Measurements from ENCODE around the gene LAMTOR3. TPM values are rescaled to one million over a fixed set of nuclear protein-coding genes. Genes with fewer than 3 reads are reported as not detected.

Gene LAMTOR3
- total RNA-seq (10 to 100 TPM; 22.4 to 50.1 (median 34.8) TPM), polyA plus RNA-seq (10 to 100 TPM; 28.6 to 52.6 (median 43.8) TPM)
- long read RNA-seq, donor 1, full-length matches to known transcripts = 30 of 37 reads
- long read RNA-seq, donor 1, partial matches to known transcripts = 7 of 37 reads
- long read RNA-seq, donor 1, other reads (novel, unspliced or antisense) = 0 of 37 reads
- long read RNA-seq, donor 2, full-length matches to known transcripts = 23 of 23 reads
- long read RNA-seq, donor 2, partial matches to known transcripts = 0 of 23 reads
- long read RNA-seq, donor 2, other reads (novel, unspliced or antisense) = 0 of 23 reads

GRCh38 chr4:99894161-99894997 lies at the start of gene LAMTOR3:
Gene LAMTOR3, minus strand, starts transcription at chr4:99894427. Its CDS starts 464 bp downstream, at chr4:99893963.
- H3K4me1 ChIP-seq = peaks cover 11 to 57% (median 45%) of the 10 kb centered on the region in 6 donors
- H3K27me3 ChIP-seq (replicated peaks in 1 of 7) = no peaks in the 10 kb centered on the region
- intact Hi-C loops (cut with DNase I; ENCODE audit: low total_unique reads) = loop anchor here (5.0 to 10.0 kb wide), 2 partner anchors 48 to 80 kb away; partner anchors contain the start of gene DAPP1
- peak within 1 kb of the TSS; percentile 44 to 94 (median 86) for H3K27ac ChIP-seq
- 3 to 4% (median 3%) methylated on average over 28 to 40 of the region's 40 CpGs for WGBS, 5 donors
- H3K36me3 ChIP-seq = peaks cover 0 to 23% (median 3%) of the 10 kb centered on the region in 6 donors
- peak; percentile 97 for DNase-seq
- TF ChIP-seq, protein P1, sequence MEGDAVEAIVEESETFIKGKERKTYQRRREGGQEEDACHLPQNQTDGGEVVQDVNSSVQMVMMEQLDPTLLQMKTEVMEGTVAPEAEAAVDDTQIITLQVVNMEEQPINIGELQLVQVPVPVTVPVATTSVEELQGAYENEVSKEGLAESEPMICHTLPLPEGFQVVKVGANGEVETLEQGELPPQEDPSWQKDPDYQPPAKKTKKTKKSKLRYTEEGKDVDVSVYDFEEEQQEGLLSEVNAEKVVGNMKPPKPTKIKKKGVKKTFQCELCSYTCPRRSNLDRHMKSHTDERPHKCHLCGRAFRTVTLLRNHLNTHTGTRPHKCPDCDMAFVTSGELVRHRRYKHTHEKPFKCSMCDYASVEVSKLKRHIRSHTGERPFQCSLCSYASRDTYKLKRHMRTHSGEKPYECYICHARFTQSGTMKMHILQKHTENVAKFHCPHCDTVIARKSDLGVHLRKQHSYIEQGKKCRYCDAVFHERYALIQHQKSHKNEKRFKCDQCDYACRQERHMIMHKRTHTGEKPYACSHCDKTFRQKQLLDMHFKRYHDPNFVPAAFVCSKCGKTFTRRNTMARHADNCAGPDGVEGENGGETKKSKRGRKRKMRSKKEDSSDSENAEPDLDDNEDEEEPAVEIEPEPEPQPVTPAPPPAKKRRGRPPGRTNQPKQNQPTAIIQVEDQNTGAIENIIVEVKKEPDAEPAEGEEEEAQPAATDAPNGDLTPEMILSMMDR (IDR thresholded peaks at IDR 0.05 in 8 of 11, conservative IDR thresholded peaks at IDR 0.05 in 3 of 11) = peak in 1 of 11 experiments; percentile 13
- TF ChIP-seq POLR2A (IDR thresholded peaks at IDR 0.05) (no peak), POLR2AphosphoS5 (IDR thresholded peaks at IDR 0.05) (peak; percentile 84 to 87 (median 85))
- H3K9me3 ChIP-seq = no peaks in the 10 kb centered on the region
- H3K4me3 ChIP-seq = peak within 1 kb of the TSS; percentile 66 to 87 (median 78)

DNA sequence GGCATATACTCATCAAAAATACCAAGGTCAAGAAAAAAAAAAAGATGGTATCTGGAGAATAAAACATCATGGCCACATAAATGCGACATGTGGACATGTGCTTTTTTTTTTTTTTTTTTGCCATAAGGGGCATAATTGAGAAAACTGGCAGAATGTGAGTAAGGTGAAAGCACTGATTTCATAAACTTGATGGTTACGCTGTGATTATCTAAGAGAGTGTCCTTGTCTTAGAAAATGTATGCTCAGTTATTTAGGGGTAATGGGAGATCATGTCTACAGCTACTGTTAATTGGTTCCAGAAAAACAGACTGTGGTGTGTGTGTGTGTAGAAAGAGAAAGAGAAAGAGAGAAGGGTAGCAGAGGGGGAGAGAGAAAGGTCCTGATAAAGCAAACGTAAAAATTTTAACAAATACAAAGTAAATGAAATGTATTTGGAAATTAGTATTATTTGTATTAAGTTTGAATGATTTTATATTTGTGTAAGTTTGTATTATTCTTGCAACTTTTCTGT lies 44.1 kb upstream of the LAMTOR3 start:
- 88 to 94% (median 93%) methylated on average over 3 of the region's 3 CpGs for WGBS, 5 donors
- Histone ChIP-seq H3K4me3 (no peak overlapping the region), H3K27ac (no peak overlapping the region), H3K36me3 (peaks cover 0 to 42% (median 8%) of the 10 kb centered on the region in 6 donors), H3K27me3 (replicated peaks in 1 of 7) (no peaks in the 10 kb centered on the region), H3K9me3 (peaks cover 0 to 34% (median 31%) of the 10 kb centered on the region in 8 donors), H3K4me1 (peaks cover 15 to 50% (median 23%) of the 10 kb centered on the region in 6 donors)
- TF ChIP-seq, protein P1 (IDR thresholded peaks at IDR 0.05 in 8 of 11, conservative IDR thresholded peaks at IDR 0.05 in 3 of 11) = no peak
- TF ChIP-seq POLR2AphosphoS5 (IDR thresholded peaks at IDR 0.05) = no peak
- no peak for TF ChIP-seq POLR2A (IDR thresholded peaks at IDR 0.05)
- intact Hi-C loops (cut with DNase I; ENCODE audit: low total_unique reads) = no loop called here
- DNase-seq = no peak

DNA sequence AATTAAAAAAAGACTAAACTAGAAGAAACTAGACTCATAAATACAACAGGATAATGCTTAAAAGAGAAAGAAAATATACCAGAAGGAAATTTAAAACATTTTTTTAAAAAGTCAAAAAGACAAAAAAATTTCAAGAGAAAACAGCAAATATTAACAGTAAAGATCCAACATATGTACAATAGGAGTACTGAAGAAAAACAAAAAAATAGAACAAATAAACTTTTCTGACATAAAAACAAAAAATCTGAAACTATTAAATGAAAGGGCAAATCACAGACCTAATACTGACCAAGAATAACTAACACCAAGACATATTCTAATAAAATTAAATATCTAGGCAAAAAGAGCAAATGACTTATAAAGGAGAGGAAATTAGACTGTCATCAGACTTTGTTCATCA lies 40.7 kb upstream of the LAMTOR3 start:
- Histone ChIP-seq H3K27me3 (replicated peaks in 1 of 7) (no peaks in the 10 kb centered on the region), H3K9me3 (peaks cover 0 to 34% (median 31%) of the 10 kb centered on the region in 8 donors), H3K27ac (no peak overlapping the region), H3K4me3 (no peak overlapping the region), H3K36me3 (peaks cover 0 to 46% (median 11%) of the 10 kb centered on the region in 6 donors), H3K4me1 (peaks cover 0 to 38% (median 2%) of the 10 kb centered on the region in 6 donors)
- no peak for TF ChIP-seq POLR2AphosphoS5 (IDR thresholded peaks at IDR 0.05)
- no peak for TF ChIP-seq POLR2A (IDR thresholded peaks at IDR 0.05)
- TF ChIP-seq, protein P1 (IDR thresholded peaks at IDR 0.05 in 8 of 11, conservative IDR thresholded peaks at IDR 0.05 in 3 of 11) = no peak
- no peak for DNase-seq
- intact Hi-C loops (cut with DNase I; ENCODE audit: low total_unique reads) = no loop called here

All from spleen (tissue), 13 donors.